PC-3 (cell line): ENCODE measurements around the gene PPEF2. TPM values are rescaled to one million over a fixed set of nuclear protein-coding genes. Genes with fewer than 3 reads are reported as not detected.
A peak's percentile ranks its signal among the peaks of the same experiment; 100 is the strongest.

Source experiments
- ATAC-seq: fragments of 200-7000 bp; cut with Tn5 transposase; 2 replicates; pipeline ENCODE4 v1.9.1; 2020; ENCODE audit warnings: mild to moderate bottlenecking, moderate library complexity
- BruUV-seq: library from RNA; stranded (reverse); fragments of 400-500 nt; replicated peaks from 2 replicates; lab custom pipeline; 2021; lab: Mats Ljungman, UMichigan
- CTCF ChIA-PET: fragments of 300-600 bp; sonication (Branson Sonifier 250); formaldehyde crosslinking; loops from one replicate; lab custom pipeline; 2022; ENCODE audit warnings: antibody characterized with exemption; lab: Charles Lee
- POLR2A ChIA-PET: fragments of 300-600 bp; sonication (Branson Sonifier 250); formaldehyde crosslinking; loops from one replicate; lab custom pipeline; 2022; ENCODE audit warnings: antibody characterized with exemption; ENCODE audit not compliant: unreplicated experiment; lab: Charles Lee
- DNase-seq: peaks from one replicate; pipeline ENCODE4 v3.0.0-alpha.2; 2015
- H2AFZ ChIP-seq: fragments of 300-600 bp; sonication (generic); 2 replicates; pipeline ENCODE4 v1.6.0; 2016; ENCODE audit warnings: antibody characterized with exemption, low read length
- H3F3A ChIP-seq: fragments of 300-600 bp; sonication (generic); one replicate; pipeline ENCODE4 v1.6.0; 2017; ENCODE audit warnings: antibody characterized with exemption, low read length, control low read depth, mild to moderate bottlenecking; ENCODE audit not compliant: unreplicated experiment
- H3K27ac ChIP-seq: fragments of 300-600 bp; sonication (generic); 2 replicates; pipeline ENCODE4 v1.5.1; 2016; ENCODE audit warnings: mild to moderate bottlenecking, low read length
- H3K27me3 ChIP-seq: fragments of 300-600 bp; sonication (generic); 2 replicates; pipeline ENCODE4 v1.6.1; 2016; ENCODE audit warnings: low read length, mixed read lengths
- H3K36me3 ChIP-seq: fragments of 300-600 bp; sonication (generic); 2 replicates; pipeline ENCODE4 v1.6.1; 2016; ENCODE audit warnings: low read depth, mixed run types, low read length, mixed read lengths
- H3K4me1 ChIP-seq: fragments of 300-600 bp; sonication (generic); 2 replicates; pipeline ENCODE4 v1.5.1; 2016; ENCODE audit warnings: low read length; ENCODE audit not compliant: insufficient read depth
- H3K4me2 ChIP-seq: fragments of 300-600 bp; sonication (generic); 2 replicates; pipeline ENCODE4 v1.6.0; 2016; ENCODE audit warnings: low read length
- H3K4me3 ChIP-seq: fragments of 300-600 bp; sonication (generic); 2 replicates; pipeline ENCODE4 v1.5.1; 2016; ENCODE audit warnings: mild to moderate bottlenecking, low read length, mixed read lengths
- H3K79me2 ChIP-seq: fragments of 300-600 bp; sonication (generic); 2 replicates; pipeline ENCODE4 v1.6.1; 2017; ENCODE audit warnings: low read length, mixed read lengths
- H3K9ac ChIP-seq: fragments of 300-600 bp; sonication (generic); 2 replicates; pipeline ENCODE4 v1.6.0; 2016; ENCODE audit warnings: mild to moderate bottlenecking, low read length
- H3K9me2 ChIP-seq: fragments of 300-600 bp; sonication (generic); replicated peaks from 2 replicates; pipeline ENCODE4 v1.6.1; 2016; ENCODE audit warnings: mixed run types, low read length, mixed read lengths
- H3K9me3 ChIP-seq: fragments of 300-600 bp; sonication (generic); 2 replicates; pipeline ENCODE4 v1.6.1; 2016; ENCODE audit warnings: low read length, mixed read lengths
- H4K20me1 ChIP-seq: fragments of 300-600 bp; sonication (generic); 2 replicates; pipeline ENCODE4 v1.6.1; 2016; ENCODE audit warnings: low read length, mixed read lengths
- CTCF ChIP-seq: fragments of 300-600 bp; sonication (generic); conservative IDR thresholded peaks from 2 replicates; pipeline ENCODE4 v1.5.1; 2017; ENCODE audit warnings: antibody characterized with exemption, low read depth, mild to moderate bottlenecking, low read length
- EZH2 ChIP-seq: fragments of 300-600 bp; sonication (generic); IDR thresholded peaks from one replicate; pipeline ENCODE4 v1.6.1; 2017; ENCODE audit warnings: antibody characterized with exemption, mild to moderate bottlenecking, low read length; ENCODE audit not compliant: unreplicated experiment
- EZH2phosphoT487 ChIP-seq: fragments of 300-600 bp; sonication (generic); IDR thresholded peaks from 2 replicates; pipeline ENCODE4 v1.6.1; 2018; ENCODE audit warnings: mild to moderate bottlenecking, antibody characterized with exemption, low read length, borderline replicate concordance
- intact Hi-C: fragments of 100-400 bp; cut with micrococcal nuclease; formaldehyde crosslinking; loops from 2 replicates; pipeline ENCODE4 v1.9.0; 2023
- total RNA-seq: library from RNA; depleted of rRNA; stranded (reverse); fragments of >200 nt; gene quantifications from 2 replicates; pipeline ENCODE4 v1.2.3, GENCODE V29; 2014

The PPEF2 gene
- total RNA-seq, 1 experiment from 2014 or later, result 0.04 TPM

GRCh38 chr4:75948822-75949444 is 46.7 kb upstream of the PPEF2 start:
- no peak overlapping the region for H3K4me3 ChIP-seq
- DNase-seq (no peak), ATAC-seq (no peak)
- H3K36me3 ChIP-seq, result peaks cover 36% of the 10 kb centered on the region
- no peak for TF ChIP-seq CTCF
- TF ChIP-seq EZH2, result no peak
- no peak for TF ChIP-seq EZH2phosphoT487
- no peaks in the 10 kb centered on the region for H3K27me3 ChIP-seq
- BruUV-seq, result no TSS peak
- H2AFZ ChIP-seq, result no peak overlapping the region
- no peaks in the 10 kb centered on the region for H3F3A ChIP-seq
- H3K79me2 ChIP-seq, result no peaks in the 10 kb centered on the region
- H3K9ac ChIP-seq, result no peak overlapping the region
- ChIA-PET CTCF (no interaction called here), POLR2A (no interaction called here)
- intact Hi-C loops, result no loop called here
- H3K4me1 ChIP-seq, result no peaks in the 10 kb centered on the region
- H3K27ac ChIP-seq, result no peak overlapping the region
- H3K9me2 ChIP-seq, result no peaks in the 10 kb centered on the region
- H3K9me3 ChIP-seq, result no peaks in the 10 kb centered on the region
- H3K4me2 ChIP-seq, result no peak overlapping the region
- H4K20me1 ChIP-seq, result no peaks in the 10 kb centered on the region

GRCh38 chr4:75940692-75941253 is 38.5 kb upstream of the PPEF2 start, which contains the start of gene NAAA:
Gene NAAA (minus strand): TSS chr4:75941013. CDS start chr4:75940949, 64 bp downstream.
- Histone ChIP-seq H3F3A (no peaks in the 10 kb centered on the region), H3K27ac (no peak within 1 kb of the TSS; the same call in 1 of the 2 replicates), H3K9me2 (no peaks in the 10 kb centered on the region), H4K20me1 (no peaks in the 10 kb centered on the region), H3K27me3 (no peaks in the 10 kb centered on the region), H3K36me3 (no peaks in the 10 kb centered on the region), H3K4me2 (peak within 1 kb of the TSS; percentile 97), H3K4me3 (peak within 1 kb of the TSS; percentile 98), H3K4me1 (no peaks in the 10 kb centered on the region), H2AFZ (peak within 1 kb of the TSS; percentile 99), H3K9me3 (no peaks in the 10 kb centered on the region), H3K79me2 (no peaks in the 10 kb centered on the region), H3K9ac (peak within 1 kb of the TSS; percentile 73)
- TF ChIP-seq EZH2 (no peak), CTCF (no peak), EZH2phosphoT487 (no peak)
- no TSS peak for BruUV-seq
- ATAC-seq (peak; percentile 87), DNase-seq (peak; percentile 55)
- POLR2A ChIA-PET, result interaction anchor here (0.6 kb wide), 1 partner anchor 91 kb away, joined by 9 read pairs; no protein-coding TSS in a partner anchor
- intact Hi-C loops, result no loop called here
- CTCF ChIA-PET, result interaction anchor here (0.6 to 1.1 kb wide), 2 partner anchors 25 to 52 kb away, joined by 5 to 15 read pairs; no protein-coding TSS in a partner anchor
